Measurements from ENCODE around the gene HNRNPUL1.

GRCh38 chr19:41233748-41234240 is 30.4 kb upstream of the HNRNPUL1 start:
- TF ChIP-seq CTCF (IDR thresholded peaks at IDR 0.05 in 2 of 3, conservative IDR thresholded peaks at IDR 0.05 in 1 of 3; ENCODE audit: borderline replicate concordance in 1 of 3, insufficient read depth in 1 of 3, low read depth in 2 of 3, low read length in 2 of 3) (no peak), SIN3A (IDR thresholded peaks at IDR 0.05; ENCODE audit: low read depth) (no peak), POLR2A (IDR thresholded peaks at IDR 0.05; ENCODE audit: borderline replicate concordance, extremely low read depth, insufficient read depth, insufficient read length) (no peak), ZNF274 (IDR thresholded peaks at IDR 0.05; ENCODE audit: low read depth, low read length) (no peak), POLR2AphosphoS5 (IDR thresholded peaks at IDR 0.05; ENCODE audit: low read depth, low read length) (no peak), EGR1 (IDR thresholded peaks at IDR 0.05; ENCODE audit: low read depth) (no peak), SP1 (IDR thresholded peaks at IDR 0.05; ENCODE audit: low read depth) (no peak), EZH2 (IDR thresholded peaks at IDR 0.05) (no peak), EZH2phosphoT487 (IDR thresholded peaks at IDR 0.05; ENCODE audit: borderline replicate concordance) (no peak), CEBPB (IDR thresholded peaks at IDR 0.05; ENCODE audit: low read depth) (no peak)
- TF ChIP-seq, protein P1, sequence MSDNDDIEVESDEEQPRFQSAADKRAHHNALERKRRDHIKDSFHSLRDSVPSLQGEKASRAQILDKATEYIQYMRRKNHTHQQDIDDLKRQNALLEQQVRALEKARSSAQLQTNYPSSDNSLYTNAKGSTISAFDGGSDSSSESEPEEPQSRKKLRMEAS (IDR thresholded peaks at IDR 0.05) = no peak

All from HCT116 (cell line).